SU-DHL-6 (cell line): ENCODE measurements around the gene CBLN4.

Source experiments
- H2AFZ ChIP-seq: fragments of 200-600 bp; sonication (generic); 2 replicates; pipeline ENCODE4 v1.6.1; 2014; ENCODE audit warnings: low read depth, mild to moderate bottlenecking, moderate library complexity, mixed read lengths, antibody characterized with exemption, low read length; ENCODE audit not compliant: severe bottlenecking
- H3F3A ChIP-seq: fragments of 200-600 bp; shearing (Covaris generic); 2 replicates; pipeline ENCODE4 v1.6.0; 2016; ENCODE audit warnings: antibody characterized with exemption, mild to moderate bottlenecking; ENCODE audit not compliant: insufficient read depth
- H3K27ac ChIP-seq: fragments of 200-600 bp; sonication (generic); 2 replicates; pipeline ENCODE4 v1.5.1; 2016; ENCODE audit warnings: low read depth, mild to moderate bottlenecking, low read length, moderate library complexity, mixed read lengths
- H3K27me3 ChIP-seq: fragments of 200-600 bp; sonication (generic), shearing (Covaris generic); 2 replicates; pipeline ENCODE4 v1.6.0; 2014; ENCODE audit warnings: mild to moderate bottlenecking, low read length
- H3K36me3 ChIP-seq: fragments of 200-600 bp; sonication (generic); 2 replicates; pipeline ENCODE4 v1.6.1; 2014; ENCODE audit warnings: mild to moderate bottlenecking, low read length, mixed read lengths
- H3K4me2 ChIP-seq: fragments of 300-600, 200-600 bp; shearing (Covaris generic), sonication (generic); 2 replicates; pipeline ENCODE4 v1.6.0; 2014; ENCODE audit warnings: low read length, low read depth, mild to moderate bottlenecking; ENCODE audit not compliant: poor library complexity, severe bottlenecking
- H3K4me3 ChIP-seq: fragments of 200-600 bp; sonication (generic); 2 replicates; pipeline ENCODE4 v1.5.1; 2014; ENCODE audit warnings: antibody characterized with exemption, low read length, mild to moderate bottlenecking, mixed read lengths; ENCODE audit not compliant: insufficient read depth, poor library complexity, severe bottlenecking
- H3K79me2 ChIP-seq: fragments of 200-600 bp; sonication (generic); 2 replicates; pipeline ENCODE4 v1.6.1; 2014; ENCODE audit warnings: mild to moderate bottlenecking, low read length, moderate library complexity; ENCODE audit not compliant: insufficient read depth
- H3K9ac ChIP-seq: fragments of 200-600 bp; sonication (generic); 2 replicates; pipeline ENCODE4 v1.7.0; 2014; ENCODE audit warnings: mild to moderate bottlenecking, low read length
- H3K9me2 ChIP-seq: fragments of 200-600 bp; sonication (generic); replicated peaks from 2 replicates; pipeline ENCODE4 v1.6.1; 2014; ENCODE audit warnings: low read length; ENCODE audit not compliant: insufficient read depth
- H3K9me3 ChIP-seq: fragments of 200-600 bp; sonication (generic); 2 replicates; pipeline ENCODE4 v1.6.1; 2014; ENCODE audit warnings: low read length, mixed read lengths; ENCODE audit not compliant: insufficient read depth
- H4K20me1 ChIP-seq: fragments of 200-600 bp; sonication (generic); 2 replicates; pipeline ENCODE4 v1.6.1; 2014; ENCODE audit warnings: low read depth, mild to moderate bottlenecking, antibody characterized with exemption, low read length, moderate library complexity, mixed read lengths
- EZH2phosphoT487 ChIP-seq: fragments of 200-600 bp; sonication (generic), shearing (Covaris generic); conservative IDR thresholded peaks from 2 replicates; pipeline ENCODE4 v1.6.1; 2018; ENCODE audit warnings: mild to moderate bottlenecking, antibody characterized with exemption, low read length, moderate library complexity, mixed read lengths
- TF ChIP-seq, protein P1 (sequence below): fragments of 200-600 bp; sonication (generic); IDR thresholded peaks from one replicate; pipeline ENCODE4 v1.5.1; 2017; ENCODE audit warnings: antibody characterized with exemption, mild to moderate bottlenecking, low read length, moderate library complexity; ENCODE audit not compliant: insufficient read depth, poor library complexity, severe bottlenecking

CBLN4 gene

DNA sequence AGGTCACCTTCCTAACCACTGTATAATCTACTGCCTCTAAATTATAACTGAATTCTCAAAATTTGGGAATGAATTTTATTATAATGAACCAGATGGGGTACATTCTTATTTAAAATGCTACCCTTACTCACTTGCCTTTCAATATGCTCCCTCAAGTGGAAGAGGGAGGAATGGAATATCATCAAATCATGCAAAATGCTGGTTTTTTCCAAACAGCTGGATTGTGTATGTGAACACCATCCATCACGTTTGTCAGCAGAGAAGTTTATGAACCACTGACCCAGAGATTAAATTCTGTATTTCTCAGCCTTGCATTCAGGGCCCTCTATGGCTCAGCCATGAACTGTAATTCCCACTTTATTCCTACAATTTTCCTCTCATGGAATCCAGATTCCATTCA, 40.5 kb downstream of the CBLN4 start:
- H3K79me2 ChIP-seq = no peaks in the 10 kb centered on the region
- no peaks in the 10 kb centered on the region for H3K9me2 ChIP-seq
- no peak overlapping the region for H3K4me2 ChIP-seq
- H3K4me3 ChIP-seq = no peak overlapping the region
- no peak overlapping the region for H3K9ac ChIP-seq
- H2AFZ ChIP-seq = no peak overlapping the region
- no peak overlapping the region for H3K27ac ChIP-seq
- no peaks in the 10 kb centered on the region for H3K27me3 ChIP-seq
- H3F3A ChIP-seq = no peaks in the 10 kb centered on the region
- no peak for TF ChIP-seq EZH2phosphoT487
- TF ChIP-seq, protein P1, sequence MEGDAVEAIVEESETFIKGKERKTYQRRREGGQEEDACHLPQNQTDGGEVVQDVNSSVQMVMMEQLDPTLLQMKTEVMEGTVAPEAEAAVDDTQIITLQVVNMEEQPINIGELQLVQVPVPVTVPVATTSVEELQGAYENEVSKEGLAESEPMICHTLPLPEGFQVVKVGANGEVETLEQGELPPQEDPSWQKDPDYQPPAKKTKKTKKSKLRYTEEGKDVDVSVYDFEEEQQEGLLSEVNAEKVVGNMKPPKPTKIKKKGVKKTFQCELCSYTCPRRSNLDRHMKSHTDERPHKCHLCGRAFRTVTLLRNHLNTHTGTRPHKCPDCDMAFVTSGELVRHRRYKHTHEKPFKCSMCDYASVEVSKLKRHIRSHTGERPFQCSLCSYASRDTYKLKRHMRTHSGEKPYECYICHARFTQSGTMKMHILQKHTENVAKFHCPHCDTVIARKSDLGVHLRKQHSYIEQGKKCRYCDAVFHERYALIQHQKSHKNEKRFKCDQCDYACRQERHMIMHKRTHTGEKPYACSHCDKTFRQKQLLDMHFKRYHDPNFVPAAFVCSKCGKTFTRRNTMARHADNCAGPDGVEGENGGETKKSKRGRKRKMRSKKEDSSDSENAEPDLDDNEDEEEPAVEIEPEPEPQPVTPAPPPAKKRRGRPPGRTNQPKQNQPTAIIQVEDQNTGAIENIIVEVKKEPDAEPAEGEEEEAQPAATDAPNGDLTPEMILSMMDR = no peak
- H4K20me1 ChIP-seq = no peaks in the 10 kb centered on the region
- no peaks in the 10 kb centered on the region for H3K9me3 ChIP-seq
- H3K36me3 ChIP-seq = no peaks in the 10 kb centered on the region

DNA sequence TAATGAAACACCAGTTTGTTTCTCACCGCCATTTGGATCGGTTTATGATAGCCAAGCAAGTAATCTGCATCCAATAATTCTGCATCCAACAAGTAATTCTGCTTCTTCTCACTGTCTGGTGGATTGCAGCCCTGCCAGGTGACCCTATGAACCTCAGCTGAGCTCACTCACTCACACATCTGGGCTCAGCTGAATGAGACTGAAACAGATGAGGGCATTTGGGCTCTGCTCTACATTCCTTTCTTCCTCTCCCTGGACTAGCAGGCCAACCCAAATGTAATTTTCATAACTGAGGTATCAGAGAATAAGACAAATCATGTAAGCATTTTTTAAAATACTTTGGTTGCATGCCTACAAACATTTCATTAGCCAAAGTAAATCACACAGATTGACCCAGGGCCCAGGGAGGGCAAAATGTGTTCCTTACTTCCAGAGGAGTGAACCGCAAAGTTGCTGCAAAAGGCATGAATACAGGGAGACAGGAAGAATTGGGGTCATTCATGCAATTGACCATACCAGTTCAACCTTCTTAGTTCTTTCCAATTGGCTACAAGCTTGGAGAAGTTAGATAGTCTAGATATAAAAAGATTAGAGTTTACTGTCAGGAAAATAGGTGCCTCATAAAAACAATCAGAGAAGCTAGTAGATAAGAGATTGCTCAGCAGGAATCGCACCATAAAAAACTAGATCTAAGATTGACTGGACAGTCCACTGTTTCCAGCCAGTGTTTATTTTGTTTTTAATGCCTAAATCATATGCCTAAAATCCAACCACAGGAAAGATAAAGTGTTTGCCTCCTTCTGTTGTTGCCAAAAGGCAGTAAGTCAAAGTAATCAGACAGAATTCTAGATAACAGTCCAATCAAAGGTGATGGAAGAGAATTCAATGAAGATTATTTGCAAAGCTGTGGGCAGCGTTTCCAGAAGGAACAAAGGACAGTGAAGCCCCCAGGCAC, 43.7 kb downstream of the CBLN4 start:
- no peak overlapping the region for H3K4me3 ChIP-seq
- H4K20me1 ChIP-seq = no peaks in the 10 kb centered on the region
- H3F3A ChIP-seq = no peaks in the 10 kb centered on the region
- H3K9me2 ChIP-seq = no peaks in the 10 kb centered on the region
- H3K4me2 ChIP-seq = no peak overlapping the region
- no peak for TF ChIP-seq EZH2phosphoT487
- TF ChIP-seq, protein P1 = no peak
- no peak overlapping the region for H3K27ac ChIP-seq
- no peaks in the 10 kb centered on the region for H3K79me2 ChIP-seq
- no peaks in the 10 kb centered on the region for H3K27me3 ChIP-seq
- no peak overlapping the region for H3K9ac ChIP-seq
- no peaks in the 10 kb centered on the region for H3K36me3 ChIP-seq
- no peak overlapping the region for H2AFZ ChIP-seq
- H3K9me3 ChIP-seq = no peaks in the 10 kb centered on the region

DNA sequence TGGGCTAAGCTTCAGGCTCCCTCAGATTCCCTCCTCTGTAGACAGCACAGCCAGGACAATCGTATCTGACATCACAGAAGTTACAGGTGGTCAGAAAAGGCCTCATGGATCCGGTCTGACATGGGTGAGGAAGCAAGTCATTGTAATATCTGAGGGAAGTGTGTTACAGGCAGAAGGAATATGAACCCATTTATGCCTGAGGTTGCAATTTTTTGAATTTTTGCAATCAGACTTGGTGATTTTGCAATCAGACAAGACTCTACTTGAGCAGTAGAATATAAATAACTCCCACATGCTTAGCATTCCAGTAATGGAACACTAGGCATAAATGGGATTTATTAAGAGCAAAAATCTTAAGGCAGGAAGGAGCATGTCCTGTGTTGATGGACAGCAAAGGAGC, 52.1 kb downstream of the CBLN4 start:
- Histone ChIP-seq H3K27me3 (no peaks in the 10 kb centered on the region), H3K79me2 (no peaks in the 10 kb centered on the region), H2AFZ (no peak overlapping the region), H3K9me3 (no peaks in the 10 kb centered on the region), H3K36me3 (no peaks in the 10 kb centered on the region), H3K4me2 (no peak overlapping the region), H3K9me2 (no peaks in the 10 kb centered on the region), H3F3A (no peaks in the 10 kb centered on the region), H3K27ac (no peak overlapping the region), H3K4me3 (no peak overlapping the region), H4K20me1 (no peaks in the 10 kb centered on the region), H3K9ac (no peak overlapping the region)
- TF ChIP-seq, protein P1 = no peak
